SU-DHL-6 (cell line): ENCODE data around the gene KLHL12.

ENCODE experiments used
- H2AFZ ChIP-seq: fragments of 200-600 bp; sonication (generic); 2 replicates; pipeline ENCODE4 v1.6.1; 2014; ENCODE audit warnings: low read depth, mild to moderate bottlenecking, moderate library complexity, mixed read lengths, antibody characterized with exemption, low read length; ENCODE audit not compliant: severe bottlenecking
- H3F3A ChIP-seq: fragments of 200-600 bp; shearing (Covaris generic); 2 replicates; pipeline ENCODE4 v1.6.0; 2016; ENCODE audit warnings: antibody characterized with exemption, mild to moderate bottlenecking; ENCODE audit not compliant: insufficient read depth
- H3K27ac ChIP-seq: fragments of 200-600 bp; sonication (generic); 2 replicates; pipeline ENCODE4 v1.5.1; 2016; ENCODE audit warnings: low read depth, mild to moderate bottlenecking, low read length, moderate library complexity, mixed read lengths
- H3K27me3 ChIP-seq: fragments of 200-600 bp; sonication (generic), shearing (Covaris generic); 2 replicates; pipeline ENCODE4 v1.6.0; 2014; ENCODE audit warnings: mild to moderate bottlenecking, low read length
- H3K36me3 ChIP-seq: fragments of 200-600 bp; sonication (generic); 2 replicates; pipeline ENCODE4 v1.6.1; 2014; ENCODE audit warnings: mild to moderate bottlenecking, low read length, mixed read lengths
- H3K4me2 ChIP-seq: fragments of 300-600, 200-600 bp; shearing (Covaris generic), sonication (generic); 2 replicates; pipeline ENCODE4 v1.6.0; 2014; ENCODE audit warnings: low read length, low read depth, mild to moderate bottlenecking; ENCODE audit not compliant: poor library complexity, severe bottlenecking
- H3K4me3 ChIP-seq: fragments of 200-600 bp; sonication (generic); 2 replicates; pipeline ENCODE4 v1.5.1; 2014; ENCODE audit warnings: antibody characterized with exemption, low read length, mild to moderate bottlenecking, mixed read lengths; ENCODE audit not compliant: insufficient read depth, poor library complexity, severe bottlenecking
- H3K79me2 ChIP-seq: fragments of 200-600 bp; sonication (generic); 2 replicates; pipeline ENCODE4 v1.6.1; 2014; ENCODE audit warnings: mild to moderate bottlenecking, low read length, moderate library complexity; ENCODE audit not compliant: insufficient read depth
- H3K9ac ChIP-seq: fragments of 200-600 bp; sonication (generic); 2 replicates; pipeline ENCODE4 v1.7.0; 2014; ENCODE audit warnings: mild to moderate bottlenecking, low read length
- H3K9me2 ChIP-seq: fragments of 200-600 bp; sonication (generic); replicated peaks from 2 replicates; pipeline ENCODE4 v1.6.1; 2014; ENCODE audit warnings: low read length; ENCODE audit not compliant: insufficient read depth
- H3K9me3 ChIP-seq: fragments of 200-600 bp; sonication (generic); 2 replicates; pipeline ENCODE4 v1.6.1; 2014; ENCODE audit warnings: low read length, mixed read lengths; ENCODE audit not compliant: insufficient read depth
- H4K20me1 ChIP-seq: fragments of 200-600 bp; sonication (generic); 2 replicates; pipeline ENCODE4 v1.6.1; 2014; ENCODE audit warnings: low read depth, mild to moderate bottlenecking, antibody characterized with exemption, low read length, moderate library complexity, mixed read lengths
- EZH2phosphoT487 ChIP-seq: fragments of 200-600 bp; sonication (generic), shearing (Covaris generic); conservative IDR thresholded peaks from 2 replicates; pipeline ENCODE4 v1.6.1; 2018; ENCODE audit warnings: mild to moderate bottlenecking, antibody characterized with exemption, low read length, moderate library complexity, mixed read lengths
- TF ChIP-seq, protein P1 (sequence below): fragments of 200-600 bp; sonication (generic); IDR thresholded peaks from one replicate; pipeline ENCODE4 v1.5.1; 2017; ENCODE audit warnings: antibody characterized with exemption, mild to moderate bottlenecking, low read length, moderate library complexity; ENCODE audit not compliant: insufficient read depth, poor library complexity, severe bottlenecking

Gene KLHL12

DNA sequence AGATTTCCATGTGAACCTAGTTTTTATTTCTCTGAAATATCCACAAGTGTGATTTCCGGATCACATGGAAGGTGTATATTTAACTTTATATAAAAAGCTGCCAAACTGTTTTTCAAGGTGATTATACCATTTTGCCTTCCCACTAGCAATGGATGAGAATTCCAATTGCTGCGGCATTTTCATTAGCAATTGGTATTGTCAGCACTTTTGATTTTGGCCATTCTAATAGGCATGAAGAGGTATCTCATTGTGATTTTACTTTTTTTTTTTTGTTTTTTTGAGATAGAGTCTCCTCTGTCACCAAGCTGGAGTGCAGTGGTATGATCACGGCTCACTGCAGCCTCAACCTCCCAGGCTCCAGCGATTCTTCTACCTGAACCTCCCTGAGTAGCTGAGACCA lies 45.0 kb upstream of the KLHL12 start:
- no peaks in the 10 kb centered on the region for H3K9me3 ChIP-seq
- no peak overlapping the region for H3K9ac ChIP-seq
- H4K20me1 ChIP-seq = no peaks in the 10 kb centered on the region
- no peak overlapping the region for H3K27ac ChIP-seq
- H2AFZ ChIP-seq = no peak overlapping the region
- H3K27me3 ChIP-seq = no peaks in the 10 kb centered on the region
- H3K4me2 ChIP-seq = no peak overlapping the region
- no peaks in the 10 kb centered on the region for H3K9me2 ChIP-seq
- no peaks in the 10 kb centered on the region for H3K36me3 ChIP-seq
- no peak for TF ChIP-seq EZH2phosphoT487
- no peaks in the 10 kb centered on the region for H3K79me2 ChIP-seq
- H3K4me3 ChIP-seq = no peak overlapping the region
- H3F3A ChIP-seq = peaks cover 10% of the 10 kb centered on the region; the same call in 1 of the 2 replicates

DNA sequence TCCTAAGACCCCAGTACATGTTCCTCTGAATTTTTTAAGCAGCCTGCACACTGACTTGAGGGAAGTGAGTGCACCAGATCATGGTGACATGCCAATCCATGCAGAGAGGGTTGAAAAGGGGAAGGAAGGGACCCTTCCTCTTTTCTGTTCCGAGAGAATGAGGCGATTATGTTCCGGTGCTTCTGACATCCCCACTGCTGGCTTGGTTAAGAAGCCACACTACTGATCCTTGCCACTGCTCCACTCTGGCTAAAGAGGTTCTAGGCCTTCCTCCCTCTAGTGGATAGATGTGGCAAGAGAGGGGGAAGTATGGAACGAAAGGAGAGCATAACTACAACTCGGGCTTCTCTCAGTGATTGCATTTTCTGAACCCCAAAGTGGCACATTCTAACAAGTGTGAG lies 41.9 kb upstream of the KLHL12 start:
- H3K9ac ChIP-seq = peak overlapping the region; percentile 57; the same call in 1 of the 2 replicates
- H4K20me1 ChIP-seq = no peaks in the 10 kb centered on the region
- H2AFZ ChIP-seq = no peak overlapping the region
- no peaks in the 10 kb centered on the region for H3K9me2 ChIP-seq
- H3K36me3 ChIP-seq = no peaks in the 10 kb centered on the region
- TF ChIP-seq, protein P1, sequence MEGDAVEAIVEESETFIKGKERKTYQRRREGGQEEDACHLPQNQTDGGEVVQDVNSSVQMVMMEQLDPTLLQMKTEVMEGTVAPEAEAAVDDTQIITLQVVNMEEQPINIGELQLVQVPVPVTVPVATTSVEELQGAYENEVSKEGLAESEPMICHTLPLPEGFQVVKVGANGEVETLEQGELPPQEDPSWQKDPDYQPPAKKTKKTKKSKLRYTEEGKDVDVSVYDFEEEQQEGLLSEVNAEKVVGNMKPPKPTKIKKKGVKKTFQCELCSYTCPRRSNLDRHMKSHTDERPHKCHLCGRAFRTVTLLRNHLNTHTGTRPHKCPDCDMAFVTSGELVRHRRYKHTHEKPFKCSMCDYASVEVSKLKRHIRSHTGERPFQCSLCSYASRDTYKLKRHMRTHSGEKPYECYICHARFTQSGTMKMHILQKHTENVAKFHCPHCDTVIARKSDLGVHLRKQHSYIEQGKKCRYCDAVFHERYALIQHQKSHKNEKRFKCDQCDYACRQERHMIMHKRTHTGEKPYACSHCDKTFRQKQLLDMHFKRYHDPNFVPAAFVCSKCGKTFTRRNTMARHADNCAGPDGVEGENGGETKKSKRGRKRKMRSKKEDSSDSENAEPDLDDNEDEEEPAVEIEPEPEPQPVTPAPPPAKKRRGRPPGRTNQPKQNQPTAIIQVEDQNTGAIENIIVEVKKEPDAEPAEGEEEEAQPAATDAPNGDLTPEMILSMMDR = peak; percentile 50
- TF ChIP-seq EZH2phosphoT487 = no peak
- H3F3A ChIP-seq = peaks cover 10% of the 10 kb centered on the region; the same call in 1 of the 2 replicates
- peak overlapping the region; percentile 68 for H3K4me2 ChIP-seq
- no peaks in the 10 kb centered on the region for H3K9me3 ChIP-seq
- no peak overlapping the region for H3K4me3 ChIP-seq
- H3K27ac ChIP-seq = no peak overlapping the region
- peaks cover 11% of the 10 kb centered on the region for H3K79me2 ChIP-seq
- no peaks in the 10 kb centered on the region for H3K27me3 ChIP-seq

DNA sequence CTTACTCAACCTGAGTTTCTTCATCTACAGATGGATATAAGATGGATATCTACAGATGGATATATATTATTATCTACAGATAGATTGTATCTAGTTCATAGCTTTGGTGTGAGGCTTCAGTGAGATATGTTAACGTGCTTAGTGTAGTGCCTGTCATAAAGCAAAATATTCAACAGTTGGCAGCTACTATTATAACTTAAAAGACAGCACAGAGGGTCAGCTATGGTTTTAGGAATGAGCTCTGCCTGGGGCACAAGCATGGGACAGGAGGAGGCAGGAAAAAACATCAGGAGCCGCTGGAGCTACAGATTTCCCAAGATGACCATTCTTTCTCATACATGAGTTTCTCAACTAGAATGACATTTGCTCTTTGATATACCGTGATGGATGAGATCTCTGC lies 41.3 kb upstream of the KLHL12 start:
- Histone ChIP-seq H3K79me2 (peaks cover 11% of the 10 kb centered on the region), H3K9me3 (no peaks in the 10 kb centered on the region), H3K4me3 (peak overlapping the region; percentile 61), H3K36me3 (no peaks in the 10 kb centered on the region), H3K27ac (0 out of 2 replicates have a peak overlapping the region, but pooled peaks have one; percentile 45), H3F3A (peaks cover 10% of the 10 kb centered on the region; the same call in 1 of the 2 replicates), H3K4me2 (peak overlapping the region; percentile 68), H3K27me3 (no peaks in the 10 kb centered on the region), H3K9ac (peak overlapping the region; percentile 57), H2AFZ (peak overlapping the region; percentile 86), H3K9me2 (no peaks in the 10 kb centered on the region), H4K20me1 (no peaks in the 10 kb centered on the region)
- TF ChIP-seq, protein P1 = no peak
- no peak for TF ChIP-seq EZH2phosphoT487

DNA sequence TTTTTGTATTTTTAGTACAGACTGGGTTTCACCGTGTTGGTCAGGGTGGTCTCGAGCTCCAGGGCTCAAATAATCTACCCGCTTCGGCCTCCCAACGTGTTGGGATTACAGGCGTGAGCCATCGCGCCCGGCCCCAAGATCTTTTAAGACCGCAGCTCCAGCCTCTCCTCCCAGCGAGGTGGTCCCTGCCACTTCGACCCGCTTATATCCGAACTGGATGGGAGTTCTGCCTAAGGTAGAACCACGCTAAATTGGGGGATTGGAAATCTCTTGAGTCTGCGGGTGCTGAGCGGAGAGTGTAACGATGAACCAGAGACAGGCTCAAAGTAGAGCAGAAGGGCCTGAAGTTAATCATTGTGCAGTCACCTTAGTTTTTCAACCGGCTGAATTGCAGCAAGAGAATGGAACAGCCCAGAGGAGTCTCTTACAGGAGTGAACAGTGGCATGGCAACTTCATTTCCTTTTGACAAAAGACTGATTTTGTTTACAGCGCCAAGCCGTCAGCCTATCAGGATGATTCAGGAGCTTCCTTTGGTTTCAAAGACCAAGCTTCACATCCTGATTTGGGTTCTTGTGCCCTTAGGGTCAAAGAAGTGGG lies 40.7 kb upstream of the KLHL12 start:
- peak overlapping the region; percentile 57 for H3K9ac ChIP-seq
- no peaks in the 10 kb centered on the region for H3K36me3 ChIP-seq
- TF ChIP-seq, protein P1 = no peak
- TF ChIP-seq EZH2phosphoT487 = no peak
- H3K27ac ChIP-seq = peak overlapping the region; percentile 45
- peak overlapping the region; percentile 68 for H3K4me2 ChIP-seq
- H3K79me2 ChIP-seq = peaks cover 11% of the 10 kb centered on the region
- peak overlapping the region; percentile 86 for H2AFZ ChIP-seq
- no peaks in the 10 kb centered on the region for H3K9me3 ChIP-seq
- no peaks in the 10 kb centered on the region for H3K9me2 ChIP-seq
- H3K4me3 ChIP-seq = peak overlapping the region; percentile 61
- H3K27me3 ChIP-seq = no peaks in the 10 kb centered on the region
- peaks cover 10% of the 10 kb centered on the region; the same call in 1 of the 2 replicates for H3F3A ChIP-seq
- H4K20me1 ChIP-seq = no peaks in the 10 kb centered on the region
